GM21367 (cell line): ENCODE data around the gene HHLA2.

ENCODE experiments used
- ATAC-seq: cut with Tn5 transposase; IDR thresholded peaks from one replicate; pipeline ENCODE4 v1.9.1; 2021; ENCODE audit not compliant: unreplicated experiment

The HHLA2 gene

GRCh38 chr3:108416111-108416869, 119.9 kb downstream of the HHLA2 start:
- ATAC-seq, result no peak

- no peak for ATAC-seq
Measured at GRCh38 chr3:108420926-108421325, 124.6 kb downstream of the HHLA2 start.
